GM12878 (cell line): Measurements from ENCODE around the gene TOMM40. TPM values are rescaled to one million over a fixed set of nuclear protein-coding genes. Genes with fewer than 3 reads are reported as not detected.

Experiments
- ATAC-seq: fragments of 200-7000 bp; cut with Tn5 transposase; 3 replicates; pipeline ENCODE4 v1.9.1; 2020; ENCODE audit warnings: mild to moderate bottlenecking, moderate library complexity
- BruUV-seq: library from RNA; stranded (reverse); fragments of 400-500 nt; replicated peaks from 2 replicates; lab custom pipeline; 2021; lab: Mats Ljungman, UMichigan
- CTCF ChIA-PET: fragments of 300-600 bp; sonication (Branson Sonifier 250); formaldehyde crosslinking; extraction: SDS; loops from one replicate; lab custom pipeline; 2021; ENCODE audit warnings: inconsistent platforms; lab: Yijun Ruan, JAX
- POLR2A ChIA-PET: fragments of 350-600 bp; formaldehyde crosslinking; extraction: SDS; loops from one replicate; lab custom pipeline; 2021; ENCODE audit warnings: inconsistent platforms; lab: Charles Lee
- RAD21 ChIA-PET: fragments of 300-600 bp; sonication (Branson Sonifier 250); formaldehyde crosslinking; loops from one replicate; lab custom pipeline; 2023; ENCODE audit warnings: antibody characterized with exemption; ENCODE audit not compliant: unreplicated experiment; lab: Charles Lee
- SMC1A ChIA-PET: fragments of 300-600 bp; sonication (Branson Sonifier 250); formaldehyde crosslinking; loops from one replicate; lab custom pipeline; 2023; ENCODE audit not compliant: unreplicated experiment, uncharacterized antibody; lab: Charles Lee
- DNase-seq: peaks from one replicate; pipeline ENCODE4 v3.0.0-alpha.2; 2011; ENCODE audit warnings: low read depth, low spot score
- FAIRE-seq: peaks from 3 replicates; lab custom pipeline; 2011; peaks lifted over from hg19 to GRCh38; lab: Jason Lieb, UNC
- H2AFZ ChIP-seq: 2 replicates; pipeline ENCODE4 v1.6.0; 2011; ENCODE audit warnings: low read depth, low read length, control low read depth; ENCODE audit not compliant: control insufficient read depth
- H3K27ac ChIP-seq: 2 replicates; pipeline ENCODE4 v1.5.1; 2011; ENCODE audit warnings: control low read depth; ENCODE audit not compliant: control insufficient read depth, insufficient read depth
- H3K27me3 ChIP-seq, 2 experiments: replicated peaks in 1 of 2; 2 replicates each; pipeline versions ENCODE4 v1.6.0 to v1.6.1; 2011; ENCODE audit warnings: low read length in 1 of 2; ENCODE audit not compliant: control insufficient read depth in 2 of 2, insufficient read depth in 2 of 2
- H3K36me3 ChIP-seq, 2 experiments: 2 replicates each; pipeline ENCODE4 v1.5.1; 2011; ENCODE audit warnings: low read length in 1 of 2; ENCODE audit not compliant: control insufficient read depth in 2 of 2, insufficient read depth in 2 of 2
- H3K4me1 ChIP-seq: 2 replicates; pipeline ENCODE4 v1.6.1; 2011; ENCODE audit warnings: mild to moderate bottlenecking, low read length, moderate library complexity, mixed read lengths; ENCODE audit not compliant: control insufficient read depth, insufficient read depth
- H3K4me2 ChIP-seq: 2 replicates; pipeline ENCODE4 v1.6.0; 2011; ENCODE audit warnings: control low read depth; ENCODE audit not compliant: control insufficient read depth, insufficient read depth
- H3K4me3 ChIP-seq: fragments of 200-600 bp; sonication (generic); 2 replicates; pipeline ENCODE4 v1.5.1; 2016
- H3K79me2 ChIP-seq: 2 replicates; pipeline ENCODE4 v1.6.0; 2011; ENCODE audit warnings: low read length; ENCODE audit not compliant: control insufficient read depth, insufficient read depth
- H3K9ac ChIP-seq: 2 replicates; pipeline ENCODE4 v1.8.0; 2011; ENCODE audit warnings: low read length, control low read depth, mixed read lengths; ENCODE audit not compliant: control insufficient read depth, insufficient read depth
- H3K9me3 ChIP-seq: replicated peaks from 3 replicates; pipeline ENCODE4 v1.5.1; 2011; ENCODE audit warnings: mild to moderate bottlenecking, low read length; ENCODE audit not compliant: control insufficient read depth, insufficient read depth
- H4K20me1 ChIP-seq: 2 replicates; pipeline ENCODE4 v1.6.0; 2011; ENCODE audit not compliant: control insufficient read depth, insufficient read depth
- BCLAF1 ChIP-seq: fragments of 450-650 bp; IDR thresholded peaks from 2 replicates; pipeline ENCODE4 v1.6.1; 2017; ENCODE audit warnings: antibody characterized with exemption, mild to moderate bottlenecking, moderate library complexity
- EED ChIP-seq: sonication (generic); IDR thresholded peaks from 2 replicates; pipeline ENCODE4 v1.6.1; 2016; ENCODE audit warnings: antibody characterized with exemption, low read depth
- EP300 ChIP-seq, 2 experiments: fragments of 150-350 bp in 1 of 2; IDR thresholded peaks; 2 replicates each; pipeline ENCODE4 v1.6.1; 2011 to 2012; ENCODE audit warnings: low read depth in 2 of 2, low read length in 2 of 2, borderline replicate concordance in 1 of 2, improper control_type of control experiment in 1 of 2, inconsistent platforms in 1 of 2; ENCODE audit not compliant: control insufficient read depth in 1 of 2
- HDAC6 ChIP-seq: fragments of 200-600 bp; sonication (generic); IDR thresholded peaks from one replicate; pipeline ENCODE4 v1.8.0; 2017; ENCODE audit warnings: antibody characterized with exemption; ENCODE audit not compliant: unreplicated experiment
- JUNB ChIP-seq: IDR thresholded peaks from 2 replicates; pipeline ENCODE4 v1.6.1; 2016; ENCODE audit warnings: antibody characterized with exemption, mild to moderate bottlenecking
- NR2C1 ChIP-seq: fragments of 450-650 bp; IDR thresholded peaks from 2 replicates; pipeline ENCODE4 v1.6.1; 2017; ENCODE audit warnings: antibody characterized with exemption, mild to moderate bottlenecking, moderate library complexity
- POU2F2 ChIP-seq: IDR thresholded peaks from 3 replicates; pipeline ENCODE4 v1.6.1; 2011; ENCODE audit warnings: low read depth, mild to moderate bottlenecking, low read length, borderline replicate concordance
- RCOR1 ChIP-seq: conservative IDR thresholded peaks from 2 replicates; pipeline ENCODE4 v1.6.1; 2012; ENCODE audit warnings: low read depth, low read length, improper control_type of control experiment
- SRF ChIP-seq, 2 experiments: IDR thresholded peaks; 2 replicates each; pipeline ENCODE4 v1.6.1; 2011; ENCODE audit warnings: low read depth in 2 of 2, low read length in 2 of 2, mild to moderate bottlenecking in 1 of 2, moderate library complexity in 1 of 2
- ZNF207 ChIP-seq: fragments of 450-650 bp; IDR thresholded peaks from 2 replicates; pipeline ENCODE4 v1.6.1; 2014; ENCODE audit warnings: antibody characterized with exemption, mild to moderate bottlenecking, borderline replicate concordance
- WGBS: methylation state at CpG from one replicate; pipeline ENCODE4 v1.1.6; 2016; ENCODE audit warnings: low lambda C conversion rate; ENCODE audit not compliant: insufficient replicate concordance, insufficient coverage; ENCODE audit errors: missing lambda C conversion rate; 5-methylcytosine and 5-hydroxymethylcytosine counted together
- in situ Hi-C: fragments of 300-500 bp; cut with MboI; formaldehyde crosslinking; loops from 9 replicates; pipeline ENCODE4 v1.14.3; 2018; ENCODE audit warnings: mixed read lengths
- intact Hi-C: fragments of 100-400 bp; cut with micrococcal nuclease; formaldehyde crosslinking; loops from one replicate; pipeline ENCODE4 v1.14.2; 2022; ENCODE audit not compliant: unreplicated experiment
- polyA plus RNA-seq, 11 experiments: library from polyadenylated mRNA; depleted of rRNA in 4 of 11; unstranded in 6 of 11; stranded (reverse) in 5 of 11; fragments of >200 nt; fragmentation: Nextera tagmentation in 4 of 11; fragmentation: Illumina TruSeq in 1 of 11; extraction: Ambion mirVana in 4 of 11; extraction: Trizol in 1 of 11; gene quantifications; 1 replicate in 1 of 11; 2 replicates in 10 of 11; pipeline versions ENCODE4 v1.2.1 to v1.2.3, GENCODE V29; 2011 to 2016; ENCODE audit warnings: inconsistent platforms in 2 of 11, missing spikeins in 2 of 11, low read depth in 1 of 11
- total RNA-seq, 4 experiments: library from RNA; depleted of rRNA in 3 of 4; stranded (reverse); fragments of >200 nt in 3 of 4; fragmentation: Illumina TruSeq in 1 of 4; extraction: Trizol in 1 of 4; gene quantifications; 2 replicates each; pipeline versions ENCODE4 v1.2.1 to v1.2.3, GENCODE V29; 2013 to 2021
- TF ChIP-seq, protein P1 (sequence below): IDR thresholded peaks from 2 replicates; pipeline ENCODE4 v1.6.1; 2012; ENCODE audit warnings: improper control_type of control experiment, low read depth, low read length; ENCODE audit not compliant: insufficient replicate concordance
- TF ChIP-seq, protein P2 (sequence below): fragments of 450-650 bp; IDR thresholded peaks from 2 replicates; pipeline ENCODE4 v1.6.1; 2017; ENCODE audit warnings: mild to moderate bottlenecking

Gene TOMM40
- total and polyA plus RNA-seq, 10 of the 15 experiments (the other 5 are each of a cell fraction or from before 2014, with no cell fraction given) = 0.85 to 221 (median 99.9) TPM

DNA sequence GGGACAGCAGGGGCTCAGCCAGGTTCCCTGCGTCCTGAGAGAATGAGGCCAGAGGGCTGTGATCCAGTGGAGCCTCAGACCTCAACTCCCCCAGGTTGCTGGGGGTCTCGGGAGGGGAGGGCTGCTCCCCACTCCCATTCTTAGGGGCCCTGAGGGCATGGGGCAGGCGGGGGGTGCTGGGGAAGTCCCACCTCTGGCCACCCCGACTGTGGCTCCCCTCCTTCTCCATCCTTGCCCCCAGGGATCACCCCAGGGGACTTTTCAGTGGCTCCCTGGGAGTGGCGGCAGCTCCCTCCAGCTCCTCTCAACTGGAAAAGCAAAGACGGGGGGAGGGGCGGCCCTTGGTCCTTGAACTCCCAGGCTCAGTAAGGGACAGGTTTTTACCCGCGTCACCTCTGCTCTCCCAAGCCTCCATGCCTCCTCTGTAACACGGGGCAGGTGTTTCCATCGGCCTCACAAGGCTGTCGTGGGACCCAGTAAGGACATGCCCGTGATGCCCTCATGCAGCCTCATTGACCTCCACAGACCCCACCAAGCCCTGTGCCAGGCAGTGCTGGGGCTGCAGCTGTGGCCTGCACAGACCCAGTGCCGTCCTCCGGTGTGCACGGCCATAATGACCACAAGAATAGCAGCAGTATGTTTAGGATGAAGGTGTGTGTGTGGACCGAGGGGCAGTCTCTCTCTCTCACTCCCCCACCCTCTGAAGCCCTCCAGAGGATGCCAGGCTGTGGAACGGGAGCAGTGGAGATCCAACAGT, 11.6 kb upstream of the TOMM40 start:
- FAIRE-seq = no peak
- H3K4me3 ChIP-seq = no peak overlapping the region
- in situ Hi-C loops = no loop called here
- TF ChIP-seq EP300 (IDR thresholded peaks at IDR 0.05; ENCODE audit: borderline replicate concordance in 1 of 2, control insufficient read depth in 1 of 2, low read depth in 2 of 2, low read length in 2 of 2) = no peak
- TF ChIP-seq EED = no peak
- no peak for TF ChIP-seq SRF (IDR thresholded peaks at IDR 0.05; ENCODE audit: low read depth in 2 of 2, low read length in 2 of 2)
- TF ChIP-seq RCOR1 = no peak
- TF ChIP-seq, protein P1, sequence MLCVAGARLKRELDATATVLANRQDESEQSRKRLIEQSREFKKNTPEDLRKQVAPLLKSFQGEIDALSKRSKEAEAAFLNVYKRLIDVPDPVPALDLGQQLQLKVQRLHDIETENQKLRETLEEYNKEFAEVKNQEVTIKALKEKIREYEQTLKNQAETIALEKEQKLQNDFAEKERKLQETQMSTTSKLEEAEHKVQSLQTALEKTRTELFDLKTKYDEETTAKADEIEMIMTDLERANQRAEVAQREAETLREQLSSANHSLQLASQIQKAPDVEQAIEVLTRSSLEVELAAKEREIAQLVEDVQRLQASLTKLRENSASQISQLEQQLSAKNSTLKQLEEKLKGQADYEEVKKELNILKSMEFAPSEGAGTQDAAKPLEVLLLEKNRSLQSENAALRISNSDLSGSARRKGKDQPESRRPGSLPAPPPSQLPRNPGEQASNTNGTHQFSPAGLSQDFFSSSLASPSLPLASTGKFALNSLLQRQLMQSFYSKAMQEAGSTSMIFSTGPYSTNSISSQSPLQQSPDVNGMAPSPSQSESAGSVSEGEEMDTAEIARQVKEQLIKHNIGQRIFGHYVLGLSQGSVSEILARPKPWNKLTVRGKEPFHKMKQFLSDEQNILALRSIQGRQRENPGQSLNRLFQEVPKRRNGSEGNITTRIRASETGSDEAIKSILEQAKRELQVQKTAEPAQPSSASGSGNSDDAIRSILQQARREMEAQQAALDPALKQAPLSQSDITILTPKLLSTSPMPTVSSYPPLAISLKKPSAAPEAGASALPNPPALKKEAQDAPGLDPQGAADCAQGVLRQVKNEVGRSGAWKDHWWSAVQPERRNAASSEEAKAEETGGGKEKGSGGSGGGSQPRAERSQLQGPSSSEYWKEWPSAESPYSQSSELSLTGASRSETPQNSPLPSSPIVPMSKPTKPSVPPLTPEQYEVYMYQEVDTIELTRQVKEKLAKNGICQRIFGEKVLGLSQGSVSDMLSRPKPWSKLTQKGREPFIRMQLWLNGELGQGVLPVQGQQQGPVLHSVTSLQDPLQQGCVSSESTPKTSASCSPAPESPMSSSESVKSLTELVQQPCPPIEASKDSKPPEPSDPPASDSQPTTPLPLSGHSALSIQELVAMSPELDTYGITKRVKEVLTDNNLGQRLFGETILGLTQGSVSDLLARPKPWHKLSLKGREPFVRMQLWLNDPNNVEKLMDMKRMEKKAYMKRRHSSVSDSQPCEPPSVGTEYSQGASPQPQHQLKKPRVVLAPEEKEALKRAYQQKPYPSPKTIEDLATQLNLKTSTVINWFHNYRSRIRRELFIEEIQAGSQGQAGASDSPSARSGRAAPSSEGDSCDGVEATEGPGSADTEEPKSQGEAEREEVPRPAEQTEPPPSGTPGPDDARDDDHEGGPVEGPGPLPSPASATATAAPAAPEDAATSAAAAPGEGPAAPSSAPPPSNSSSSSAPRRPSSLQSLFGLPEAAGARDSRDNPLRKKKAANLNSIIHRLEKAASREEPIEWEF = no peak
- TF ChIP-seq NR2C1 = no peak
- TF ChIP-seq ZNF207 = no peak
- TF ChIP-seq, protein P2, sequence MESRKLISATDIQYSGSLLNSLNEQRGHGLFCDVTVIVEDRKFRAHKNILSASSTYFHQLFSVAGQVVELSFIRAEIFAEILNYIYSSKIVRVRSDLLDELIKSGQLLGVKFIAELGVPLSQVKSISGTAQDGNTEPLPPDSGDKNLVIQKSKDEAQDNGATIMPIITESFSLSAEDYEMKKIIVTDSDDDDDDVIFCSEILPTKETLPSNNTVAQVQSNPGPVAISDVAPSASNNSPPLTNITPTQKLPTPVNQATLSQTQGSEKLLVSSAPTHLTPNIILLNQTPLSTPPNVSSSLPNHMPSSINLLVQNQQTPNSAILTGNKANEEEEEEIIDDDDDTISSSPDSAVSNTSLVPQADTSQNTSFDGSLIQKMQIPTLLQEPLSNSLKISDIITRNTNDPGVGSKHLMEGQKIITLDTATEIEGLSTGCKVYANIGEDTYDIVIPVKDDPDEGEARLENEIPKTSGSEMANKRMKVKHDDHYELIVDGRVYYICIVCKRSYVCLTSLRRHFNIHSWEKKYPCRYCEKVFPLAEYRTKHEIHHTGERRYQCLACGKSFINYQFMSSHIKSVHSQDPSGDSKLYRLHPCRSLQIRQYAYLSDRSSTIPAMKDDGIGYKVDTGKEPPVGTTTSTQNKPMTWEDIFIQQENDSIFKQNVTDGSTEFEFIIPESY = no peak
- TF ChIP-seq JUNB = no peak
- no peak for TF ChIP-seq BCLAF1
- no peak for TF ChIP-seq HDAC6
- TF ChIP-seq POU2F2 = no peak

More for the DNA sequence above, 11.6 kb upstream of the TOMM40 start:
- H4K20me1 ChIP-seq = no peaks in the 10 kb centered on the region
- H3K27ac ChIP-seq = no peak overlapping the region
- ChIA-PET RAD21 (no interaction called here), CTCF (no interaction called here), POLR2A (no interaction called here), SMC1A (no interaction called here)
- H3K4me2 ChIP-seq = no peak overlapping the region
- H2AFZ ChIP-seq = no peak overlapping the region
- intact Hi-C loops = no loop called here
- no peak for DNase-seq
- H3K4me1 ChIP-seq = no peaks in the 10 kb centered on the region
- H3K36me3 ChIP-seq = no peaks in the 10 kb centered on the region
- no peak for ATAC-seq
- H3K27me3 ChIP-seq = no peaks in the 10 kb centered on the region; a peak in 1 of 4 replicates
- H3K79me2 ChIP-seq = no peaks in the 10 kb centered on the region
- no peaks in the 10 kb centered on the region for H3K9me3 ChIP-seq
- WGBS = 13% methylated on average over 18 of the region's 18 CpGs
- H3K9ac ChIP-seq = no peak overlapping the region
- no TSS peak for BruUV-seq
